A673 (cell line): ENCODE data around the gene PDGFC. TPM values are rescaled to one million over a fixed set of nuclear protein-coding genes. Genes with fewer than 3 reads are reported as not detected.

ENCODE experiments used
- BruUV-seq: library from RNA; stranded (reverse); fragments of 400-500 nt; replicated peaks from 2 replicates; lab custom pipeline; 2021; lab: Mats Ljungman, UMichigan
- CTCF ChIA-PET: fragments of 300-600 bp; sonication (Branson Sonifier 250); formaldehyde crosslinking; loops from one replicate; lab custom pipeline; 2022; ENCODE audit warnings: antibody characterized with exemption; lab: Charles Lee
- POLR2A ChIA-PET: fragments of 300-600 bp; sonication (Branson Sonifier 250); formaldehyde crosslinking; loops from one replicate; lab custom pipeline; 2022; ENCODE audit warnings: antibody characterized with exemption; ENCODE audit not compliant: low non-redundant PET; lab: Charles Lee
- DNase-seq: peaks from one replicate; pipeline ENCODE4 v3.0.0-alpha.2; 2015; ENCODE audit warnings: low spot score
- H3K27ac ChIP-seq: fragments of 200-600 bp; sonication (generic); 2 replicates; pipeline ENCODE4 v1.5.1; 2016; ENCODE audit warnings: mixed run types, low read depth, mild to moderate bottlenecking, mixed read lengths, antibody characterized with exemption, low read length; ENCODE audit not compliant: poor library complexity, severe bottlenecking
- H3K27me3 ChIP-seq: fragments of 200-600 bp; sonication (generic); replicated peaks from 2 replicates; pipeline ENCODE4 v1.6.1; 2017; ENCODE audit warnings: mixed run types, low read depth, mild to moderate bottlenecking, mixed read lengths, antibody characterized with exemption, low read length; ENCODE audit not compliant: insufficient read depth, poor library complexity
- H3K36me3 ChIP-seq: fragments of 200-600 bp; sonication (generic); 2 replicates; pipeline ENCODE4 v1.6.1; 2016; ENCODE audit warnings: mixed run types, mild to moderate bottlenecking, mixed read lengths, antibody characterized with exemption, low read length; ENCODE audit not compliant: insufficient read depth, poor library complexity, severe bottlenecking
- H3K4me1 ChIP-seq: fragments of 200-600 bp; sonication (generic); 2 replicates; pipeline ENCODE4 v1.6.1; 2017; ENCODE audit warnings: mixed run types, mild to moderate bottlenecking, mixed read lengths, antibody characterized with exemption, low read length; ENCODE audit not compliant: insufficient read depth, poor library complexity, severe bottlenecking
- H3K4me3 ChIP-seq: fragments of 200-600 bp; sonication (generic); 2 replicates; pipeline ENCODE4 v1.5.1; 2016; ENCODE audit warnings: low read depth, mixed run types, mild to moderate bottlenecking, mixed read lengths, low read length; ENCODE audit not compliant: poor library complexity, severe bottlenecking
- H3K9me3 ChIP-seq: fragments of 200-600 bp; sonication (generic); 2 replicates; pipeline ENCODE4 v1.6.1; 2016; ENCODE audit warnings: mixed run types, low read depth, mild to moderate bottlenecking, mixed read lengths, antibody characterized with exemption, low read length; ENCODE audit not compliant: poor library complexity, severe bottlenecking
- CTCF ChIP-seq: fragments of 300-800, 200-600 bp; sonication (generic); conservative IDR thresholded peaks from 2 replicates; pipeline ENCODE4 v1.5.1; 2017; ENCODE audit warnings: low read depth, mild to moderate bottlenecking, antibody characterized with exemption, low read length, moderate library complexity, mixed read lengths
- EZH2 ChIP-seq: fragments of 200-600 bp; sonication (generic); IDR thresholded peaks from 2 replicates; pipeline ENCODE4 v1.6.1; 2017; ENCODE audit warnings: borderline replicate concordance, low read depth, mild to moderate bottlenecking, mixed read lengths, antibody characterized with exemption, low read length; ENCODE audit not compliant: poor library complexity, severe bottlenecking
- intact Hi-C: fragments of 100-400 bp; cut with micrococcal nuclease; formaldehyde crosslinking; loops from one replicate; pipeline ENCODE4 v1.10.0; 2022; ENCODE audit not compliant: unreplicated experiment
- total RNA-seq: library from RNA; stranded (reverse); gene quantifications from 2 replicates; pipeline ENCODE4 v1.2.3, GENCODE V29; 2021

Gene PDGFC
- total RNA-seq, 1 experiment from 2014 or later, result 28.0 TPM

- Histone ChIP-seq H3K4me3 (no peak overlapping the region), H3K27ac (no peak overlapping the region), H3K9me3 (no peaks in the 10 kb centered on the region), H3K36me3 (no peaks in the 10 kb centered on the region), H3K4me1 (peaks cover 17% of the 10 kb centered on the region), H3K27me3 (no peaks in the 10 kb centered on the region)
- POLR2A ChIA-PET, result no interaction called here
- BruUV-seq, result no TSS peak
- no peak for DNase-seq
- TF ChIP-seq CTCF, result no peak
- no peak for TF ChIP-seq EZH2
- intact Hi-C loops, result loop anchor here (10.0 kb wide), 1 partner anchor 999 kb away; no protein-coding TSS in a partner anchor
- CTCF ChIA-PET, result no interaction called here
Measured at GRCh38 chr4:156976147-156976546, 4.5 kb upstream of the PDGFC start.

GRCh38 chr4:156975686-156976085, 4.1 kb upstream of the PDGFC start:
- intact Hi-C loops, result loop anchor here (10.0 kb wide), 1 partner anchor 999 kb away; no protein-coding TSS in a partner anchor
- Histone ChIP-seq H3K27ac (no peak overlapping the region), H3K4me3 (no peak overlapping the region), H3K36me3 (no peaks in the 10 kb centered on the region), H3K27me3 (no peaks in the 10 kb centered on the region), H3K9me3 (no peaks in the 10 kb centered on the region), H3K4me1 (peaks cover 13% of the 10 kb centered on the region)
- TF ChIP-seq CTCF, result no peak
- no peak for TF ChIP-seq EZH2
- DNase-seq, result no peak
- BruUV-seq, result no TSS peak
- ChIA-PET POLR2A (no interaction called here), CTCF (no interaction called here)

- no TSS peak for BruUV-seq
- intact Hi-C loops, result loop anchor here (5.0 to 10.0 kb wide), 2 partner anchors 153 to 1001 kb away; no protein-coding TSS in a partner anchor
- Histone ChIP-seq H3K36me3 (no peaks in the 10 kb centered on the region), H3K4me3 (no peak overlapping the region), H3K4me1 (peaks cover 5% of the 10 kb centered on the region), H3K9me3 (no peaks in the 10 kb centered on the region), H3K27ac (no peak overlapping the region), H3K27me3 (no peaks in the 10 kb centered on the region)
- TF ChIP-seq EZH2, result no peak
- no peak for TF ChIP-seq CTCF
- ChIA-PET CTCF (no interaction called here), POLR2A (no interaction called here)
- DNase-seq, result no peak
Measured at GRCh38 chr4:156974264-156974663, 2.7 kb upstream of the PDGFC start.
